Activated CD4-positive, CD25-positive, alpha-beta regulatory T cell treated with anti-CD3 and anti-CD28 coated beads, Interleukin-2, amount 50 U/mL, for 72 hours (primary cell): ENCODE results near the gene ANKDD1A.

ENCODE experiments used
- DNase-seq: peaks from one replicate; pipeline ENCODE4 v3.0.0; 2021

Gene ANKDD1A

GRCh38 chr15:64926661-64927060 is 15.0 kb downstream of the ANKDD1A start:
- DNase-seq, result no peak

DNA sequence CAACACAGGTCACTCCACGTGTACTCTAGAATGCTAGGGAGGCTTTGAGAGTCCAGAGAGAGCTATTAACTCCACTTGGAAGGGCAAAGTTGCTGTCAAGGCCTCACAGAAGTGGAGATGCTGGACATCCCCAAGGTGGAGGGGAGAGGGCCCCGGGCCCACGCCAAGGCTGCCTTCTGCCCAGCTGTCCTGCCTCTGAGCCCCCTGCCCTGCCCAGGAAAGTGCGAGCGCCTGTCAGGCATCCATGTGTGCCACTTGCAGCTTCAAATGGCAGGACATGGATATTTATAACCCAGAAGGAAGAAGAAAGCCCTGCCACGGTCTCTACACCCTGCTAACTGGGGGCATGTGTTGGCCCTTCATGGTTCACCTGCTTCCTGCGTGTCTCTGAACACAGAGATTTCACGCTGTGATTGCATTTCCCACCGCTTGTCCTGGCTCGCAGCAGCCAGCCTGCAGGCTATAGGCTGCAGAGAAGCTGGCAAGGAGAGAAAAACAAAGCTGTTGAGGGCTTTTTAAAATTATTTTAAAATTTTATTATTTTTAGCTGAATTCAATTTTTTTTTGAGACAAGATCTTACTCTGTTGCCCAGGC is 17.0 kb downstream of the ANKDD1A start:
- no peak for DNase-seq

GRCh38 chr15:64930019-64930652 is 18.4 kb downstream of the ANKDD1A start:
- DNase-seq, result no peak

DNA sequence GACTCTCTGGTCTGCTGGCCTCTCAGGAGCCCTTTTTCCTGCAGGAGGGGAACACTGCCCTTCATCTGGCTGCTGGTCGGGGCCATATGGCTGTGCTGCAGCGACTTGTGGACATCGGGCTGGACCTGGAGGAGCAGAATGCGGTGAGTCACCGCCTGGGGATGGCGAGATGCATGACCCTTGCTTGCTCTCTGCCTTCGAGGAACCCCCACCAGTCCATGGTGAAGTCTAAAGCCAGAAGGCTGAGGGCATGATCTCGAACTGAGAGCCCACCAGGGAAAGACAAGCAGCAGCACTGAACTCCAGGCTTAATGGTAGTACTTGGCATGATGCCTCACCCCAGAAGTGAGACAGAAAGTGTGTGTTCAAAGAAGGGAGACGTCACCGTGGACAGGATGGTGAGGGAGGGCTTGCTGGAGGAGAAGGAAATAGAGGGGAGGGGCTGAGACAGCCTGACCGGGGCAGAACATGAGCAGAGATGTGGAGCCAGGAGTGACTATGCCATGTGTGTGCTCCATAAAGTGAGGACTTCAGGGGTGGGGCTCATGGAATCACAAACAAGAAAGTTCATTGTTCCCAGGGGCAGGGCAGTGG is 19.2 kb downstream of the ANKDD1A start:
- DNase-seq, result no peak

- no peak for DNase-seq
Observed at GRCh38 chr15:64931381-64931780, 19.7 kb downstream of the ANKDD1A start.

DNA sequence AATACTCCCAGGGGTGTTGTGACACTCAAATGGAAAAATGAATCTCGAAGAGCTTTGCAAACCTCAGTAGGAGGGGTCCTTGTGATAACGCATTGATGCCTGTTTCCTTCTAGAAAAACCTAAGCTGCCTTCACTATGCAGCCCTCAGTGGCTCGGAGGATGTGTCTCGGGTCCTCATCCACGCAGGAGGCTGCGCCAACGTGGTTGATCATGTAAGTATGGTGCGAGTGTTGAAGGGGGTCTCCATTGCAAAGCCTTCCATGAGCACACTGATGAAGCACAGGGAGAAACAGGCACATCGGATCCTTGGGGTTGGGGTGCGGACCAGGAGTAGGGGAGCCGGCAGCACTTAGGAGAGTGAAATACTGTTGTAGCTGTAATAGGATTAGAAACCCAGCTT is 22.3 kb downstream of the ANKDD1A start:
- DNase-seq, result no peak

- DNase-seq, result no peak
Observed at GRCh38 chr15:64938192-64938591, 26.5 kb downstream of the ANKDD1A start.

DNA sequence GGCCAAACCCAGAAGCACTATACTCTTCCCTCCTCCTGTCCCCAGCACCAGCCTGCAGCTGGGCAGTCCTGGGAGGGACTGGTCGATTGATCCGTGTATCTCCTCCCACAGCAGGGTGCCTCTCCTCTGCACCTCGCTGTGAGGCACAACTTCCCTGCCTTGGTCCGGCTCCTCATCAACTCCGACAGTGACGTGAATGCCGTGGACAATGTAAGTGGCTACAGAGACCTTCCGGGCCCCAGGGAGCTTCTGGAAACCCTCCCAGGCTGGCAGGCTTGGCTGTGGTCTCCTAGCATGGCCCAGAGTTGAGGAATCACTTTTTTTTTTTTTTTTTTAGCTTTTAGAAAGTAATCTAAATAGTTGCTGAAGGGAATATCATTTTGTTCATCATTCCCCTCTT is 30.7 kb downstream of the ANKDD1A start:
- no peak for DNase-seq

- DNase-seq, result no peak
Observed at GRCh38 chr15:64943512-64944225, 32.0 kb downstream of the ANKDD1A start.

- no peak for DNase-seq
Observed at GRCh38 chr15:64944961-64945360, 33.3 kb downstream of the ANKDD1A start.

- no peak for DNase-seq
Observed at GRCh38 chr15:64947211-64947610, 35.5 kb downstream of the ANKDD1A start.

- no peak for DNase-seq
Observed at GRCh38 chr15:64948916-64949315, 37.2 kb downstream of the ANKDD1A start.

DNA sequence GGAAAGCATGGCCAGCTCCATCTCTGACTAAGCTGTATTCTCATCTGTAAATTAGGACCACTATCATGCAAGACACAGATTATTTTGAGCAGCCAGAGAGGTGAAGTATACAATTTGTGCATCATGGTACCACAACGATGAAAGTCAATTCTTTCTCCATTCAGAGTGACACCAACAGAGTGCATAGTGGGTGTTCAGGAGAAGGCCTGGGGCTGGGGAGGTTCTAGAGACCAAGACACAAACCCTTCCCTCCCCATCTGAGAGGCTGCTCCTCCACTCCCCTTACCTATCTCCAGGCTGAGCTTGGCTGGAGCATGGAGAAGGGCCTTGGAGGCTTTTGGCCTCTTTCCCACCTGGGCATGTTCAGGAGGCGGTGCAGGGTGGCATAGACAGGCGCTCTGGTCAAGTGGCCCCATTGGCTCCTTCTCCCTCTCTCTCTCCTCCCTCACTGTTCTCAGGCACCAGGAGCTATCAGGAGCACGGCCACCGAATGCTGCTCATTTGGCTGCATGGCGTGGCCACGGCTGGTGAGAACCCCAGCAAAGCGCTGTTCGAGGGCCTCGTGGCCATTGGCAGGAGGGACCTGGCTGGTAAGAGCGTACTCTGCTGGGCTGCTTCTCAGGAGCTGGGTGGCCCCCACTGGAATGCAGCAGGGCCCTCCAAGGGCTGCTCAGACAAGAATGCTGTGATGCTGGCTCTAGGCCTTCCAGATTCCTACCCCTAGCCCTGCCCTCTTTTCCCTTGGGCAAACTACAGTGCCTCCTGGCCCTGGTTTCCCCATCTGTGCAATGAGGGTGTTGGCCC is 37.9 kb downstream of the ANKDD1A start:
- DNase-seq, result no peak

DNA sequence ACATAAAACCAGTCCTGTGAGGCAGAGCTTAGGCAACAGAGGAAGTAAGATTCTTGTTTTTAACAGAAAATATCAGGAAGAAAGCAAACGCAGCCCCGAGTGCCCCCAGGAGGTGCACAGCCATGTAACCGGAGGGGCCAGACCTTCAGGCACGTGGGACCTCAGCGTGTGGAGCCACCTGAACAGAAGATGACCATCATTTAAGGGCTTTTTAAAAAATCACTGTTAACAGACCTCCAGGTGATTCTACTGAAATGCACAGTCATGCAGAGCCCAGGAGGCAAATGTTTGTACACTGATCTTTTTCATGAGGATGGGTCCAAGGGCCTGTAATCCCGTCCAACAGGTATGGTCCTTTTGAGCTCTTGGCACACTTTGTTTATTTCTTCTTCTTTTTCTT is 39.2 kb downstream of the ANKDD1A start:
- no peak for DNase-seq

DNA sequence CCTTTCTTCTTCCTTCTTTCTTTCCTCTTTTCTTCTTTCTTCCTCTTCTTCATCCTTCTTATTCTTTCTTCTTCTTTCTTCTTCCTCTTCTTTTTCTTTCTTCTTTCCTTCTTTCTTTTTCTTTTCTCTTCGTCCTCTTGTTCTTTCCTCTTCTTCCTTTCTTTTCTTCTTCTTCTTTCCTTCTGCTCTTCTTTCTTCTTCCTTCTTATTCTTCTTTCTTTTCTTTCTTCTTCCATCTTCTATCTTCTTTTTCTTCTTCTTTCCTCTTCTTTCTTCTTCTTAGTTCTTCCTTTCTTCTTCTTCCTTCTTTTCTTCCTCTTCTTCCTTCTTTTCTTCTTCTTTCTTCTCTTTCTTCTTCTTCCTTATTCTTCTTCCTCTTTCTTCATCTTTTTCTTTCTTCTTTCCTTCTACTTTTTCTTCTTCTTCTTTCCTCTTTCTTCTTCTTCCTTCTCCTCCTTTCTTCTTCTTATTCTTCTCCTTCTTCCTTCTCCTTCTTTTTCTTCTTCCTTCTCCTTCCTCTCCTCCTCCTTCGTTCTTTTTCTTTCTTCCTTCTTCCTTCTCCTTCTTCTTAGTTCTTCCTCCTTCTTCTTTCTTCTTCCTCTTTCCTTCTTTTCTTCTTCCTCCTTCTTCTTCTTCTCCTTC is 40.2 kb downstream of the ANKDD1A start:
- DNase-seq, result no peak

DNA sequence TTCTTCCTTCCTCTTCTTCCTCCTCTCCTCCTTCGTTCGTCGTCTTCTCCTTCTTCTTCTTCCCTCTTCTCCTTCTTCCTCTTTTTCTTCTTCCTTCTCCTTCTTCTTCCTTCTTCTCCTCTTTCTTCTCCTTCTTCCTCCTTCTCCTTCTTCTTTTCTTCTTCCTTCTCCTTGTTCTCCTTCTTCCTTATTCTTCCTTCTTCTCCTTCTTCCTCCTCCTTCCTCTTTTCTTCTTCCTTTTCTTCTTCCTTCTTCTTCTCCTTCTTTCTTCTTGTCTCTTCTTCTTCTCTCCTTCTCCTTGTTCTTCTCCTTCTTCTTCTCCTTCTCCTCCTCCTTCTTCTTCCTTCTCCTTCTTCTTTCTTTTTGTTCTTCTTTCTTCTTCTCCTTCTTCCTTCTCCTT is 42.7 kb downstream of the ANKDD1A start:
- DNase-seq, result no peak

DNA sequence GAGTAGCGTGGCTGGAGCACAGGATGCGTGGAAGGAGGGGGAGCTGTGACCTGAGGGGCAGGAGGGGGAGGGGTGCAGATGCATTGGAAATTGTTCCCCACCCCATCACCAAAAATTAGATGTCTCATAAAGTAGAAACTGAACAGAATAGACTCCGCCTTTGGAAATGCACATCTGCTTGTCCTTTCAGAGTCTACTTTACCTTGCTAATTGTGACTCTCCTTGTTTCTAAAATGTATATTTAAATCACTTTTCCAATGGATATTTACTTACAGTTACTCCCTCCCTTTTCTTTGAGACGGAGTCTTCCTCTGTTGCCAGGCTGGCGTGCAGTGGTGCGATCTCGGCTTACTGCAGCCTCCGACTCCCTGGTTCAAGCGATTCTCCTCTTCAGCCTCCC is 47.4 kb downstream of the ANKDD1A start:
- no peak for DNase-seq

- no peak for DNase-seq
Observed at GRCh38 chr15:64960153-64960552, 48.5 kb downstream of the ANKDD1A start.

- DNase-seq, result no peak
Observed at GRCh38 chr15:64961013-64961412, 49.3 kb downstream of the ANKDD1A start.

- no peak for DNase-seq
Observed at GRCh38 chr15:64969401-64969800, 57.7 kb downstream of the ANKDD1A start.

DNA sequence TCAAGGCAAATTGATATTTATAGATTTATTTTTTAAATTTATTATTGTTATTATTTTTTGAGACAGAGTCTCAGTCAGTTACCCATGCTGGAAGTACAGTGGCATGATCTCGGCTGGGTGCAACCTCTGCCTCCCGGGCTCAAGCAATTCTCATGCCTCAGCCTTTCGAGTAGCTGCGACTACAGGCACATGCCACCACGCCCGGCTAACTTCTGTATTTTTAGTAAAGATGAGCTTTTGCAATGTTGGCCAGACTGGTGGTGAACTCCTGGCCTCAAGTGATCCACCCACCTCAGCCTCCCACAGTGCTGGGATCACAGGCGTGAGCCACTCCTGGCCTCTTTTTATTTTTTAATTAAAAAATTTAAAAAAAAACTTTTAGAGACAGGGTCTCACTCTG is 59.0 kb downstream of the ANKDD1A start:
- DNase-seq, result no peak

- DNase-seq, result no peak
Observed at GRCh38 chr15:64975390-64975789, 63.7 kb downstream of the ANKDD1A start.

DNA sequence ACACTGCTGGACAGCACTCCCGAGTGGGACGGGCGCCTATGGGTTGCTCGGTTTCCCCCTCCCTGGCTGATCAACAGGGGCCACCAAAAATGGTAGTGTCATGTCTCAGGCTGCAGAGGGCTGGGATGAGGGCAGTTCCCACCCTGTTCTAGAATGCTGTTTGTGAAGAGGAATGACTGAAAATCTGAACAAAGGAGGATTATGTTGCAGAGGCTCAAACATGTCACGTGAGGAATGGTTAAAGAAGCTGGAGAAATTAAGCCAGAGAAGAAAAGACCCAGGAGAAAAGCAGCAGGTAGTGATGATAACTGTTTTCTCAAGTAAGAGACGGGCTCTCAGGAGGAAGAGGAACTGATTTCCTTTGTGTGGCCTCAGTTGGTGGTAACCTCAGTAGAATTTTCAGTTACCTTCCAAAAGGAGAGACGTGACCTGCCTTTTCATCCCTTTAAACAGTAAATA is 67.6 kb downstream of the ANKDD1A start:
- no peak for DNase-seq
